Measurements from ENCODE around the gene MYO15A. TPM values are rescaled to one million over a fixed set of nuclear protein-coding genes. Genes with fewer than 3 reads are reported as not detected.

The MYO15A gene
- total and polyA plus RNA-seq, 2 experiments from 2014 or later: 1.0 to 2.2 TPM

- Histone ChIP-seq H3K27ac (ENCODE audit: low read depth) (no peak overlapping the region), H2AFZ (no peak overlapping the region), H3K36me3 (ENCODE audit: insufficient read depth) (no peaks in the 10 kb centered on the region), H3K9me2 (ENCODE audit: insufficient read depth) (no peaks in the 10 kb centered on the region), H3K79me2 (replicated peaks; ENCODE audit: insufficient read depth) (no peaks in the 10 kb centered on the region), H3F3A (replicated peaks; ENCODE audit: low read depth) (no peaks in the 10 kb centered on the region), H3K4me2 (no peak overlapping the region), H3K4me1 (ENCODE audit: insufficient read depth) (no peaks in the 10 kb centered on the region), H3K4me3 (no peak overlapping the region), H4K20me1 (replicated peaks; ENCODE audit: insufficient read depth) (no peaks in the 10 kb centered on the region), H3K27me3 (ENCODE audit: insufficient read depth) (no peaks in the 10 kb centered on the region)
- Mint-ChIP-seq H3K36me3 (ENCODE audit: low read depth) (no peaks in the 10 kb centered on the region), H3K9me3 (no peaks in the 10 kb centered on the region), H3K27ac (no peak overlapping the region), H3K4me1 (peaks cover 12% of the 10 kb centered on the region), H3K27me3 (ENCODE audit: insufficient read depth, low read depth, poor library complexity) (peaks cover 16% of the 10 kb centered on the region), H3K4me3 (no peak overlapping the region)
- TF ChIP-seq EZH2phosphoT487 (IDR thresholded peaks at IDR 0.05; ENCODE audit: unreplicated experiment) (no peak), EZH2 (IDR thresholded peaks at IDR 0.05; ENCODE audit: low read depth, unreplicated experiment) (no peak)
- TF ChIP-seq, protein P1, sequence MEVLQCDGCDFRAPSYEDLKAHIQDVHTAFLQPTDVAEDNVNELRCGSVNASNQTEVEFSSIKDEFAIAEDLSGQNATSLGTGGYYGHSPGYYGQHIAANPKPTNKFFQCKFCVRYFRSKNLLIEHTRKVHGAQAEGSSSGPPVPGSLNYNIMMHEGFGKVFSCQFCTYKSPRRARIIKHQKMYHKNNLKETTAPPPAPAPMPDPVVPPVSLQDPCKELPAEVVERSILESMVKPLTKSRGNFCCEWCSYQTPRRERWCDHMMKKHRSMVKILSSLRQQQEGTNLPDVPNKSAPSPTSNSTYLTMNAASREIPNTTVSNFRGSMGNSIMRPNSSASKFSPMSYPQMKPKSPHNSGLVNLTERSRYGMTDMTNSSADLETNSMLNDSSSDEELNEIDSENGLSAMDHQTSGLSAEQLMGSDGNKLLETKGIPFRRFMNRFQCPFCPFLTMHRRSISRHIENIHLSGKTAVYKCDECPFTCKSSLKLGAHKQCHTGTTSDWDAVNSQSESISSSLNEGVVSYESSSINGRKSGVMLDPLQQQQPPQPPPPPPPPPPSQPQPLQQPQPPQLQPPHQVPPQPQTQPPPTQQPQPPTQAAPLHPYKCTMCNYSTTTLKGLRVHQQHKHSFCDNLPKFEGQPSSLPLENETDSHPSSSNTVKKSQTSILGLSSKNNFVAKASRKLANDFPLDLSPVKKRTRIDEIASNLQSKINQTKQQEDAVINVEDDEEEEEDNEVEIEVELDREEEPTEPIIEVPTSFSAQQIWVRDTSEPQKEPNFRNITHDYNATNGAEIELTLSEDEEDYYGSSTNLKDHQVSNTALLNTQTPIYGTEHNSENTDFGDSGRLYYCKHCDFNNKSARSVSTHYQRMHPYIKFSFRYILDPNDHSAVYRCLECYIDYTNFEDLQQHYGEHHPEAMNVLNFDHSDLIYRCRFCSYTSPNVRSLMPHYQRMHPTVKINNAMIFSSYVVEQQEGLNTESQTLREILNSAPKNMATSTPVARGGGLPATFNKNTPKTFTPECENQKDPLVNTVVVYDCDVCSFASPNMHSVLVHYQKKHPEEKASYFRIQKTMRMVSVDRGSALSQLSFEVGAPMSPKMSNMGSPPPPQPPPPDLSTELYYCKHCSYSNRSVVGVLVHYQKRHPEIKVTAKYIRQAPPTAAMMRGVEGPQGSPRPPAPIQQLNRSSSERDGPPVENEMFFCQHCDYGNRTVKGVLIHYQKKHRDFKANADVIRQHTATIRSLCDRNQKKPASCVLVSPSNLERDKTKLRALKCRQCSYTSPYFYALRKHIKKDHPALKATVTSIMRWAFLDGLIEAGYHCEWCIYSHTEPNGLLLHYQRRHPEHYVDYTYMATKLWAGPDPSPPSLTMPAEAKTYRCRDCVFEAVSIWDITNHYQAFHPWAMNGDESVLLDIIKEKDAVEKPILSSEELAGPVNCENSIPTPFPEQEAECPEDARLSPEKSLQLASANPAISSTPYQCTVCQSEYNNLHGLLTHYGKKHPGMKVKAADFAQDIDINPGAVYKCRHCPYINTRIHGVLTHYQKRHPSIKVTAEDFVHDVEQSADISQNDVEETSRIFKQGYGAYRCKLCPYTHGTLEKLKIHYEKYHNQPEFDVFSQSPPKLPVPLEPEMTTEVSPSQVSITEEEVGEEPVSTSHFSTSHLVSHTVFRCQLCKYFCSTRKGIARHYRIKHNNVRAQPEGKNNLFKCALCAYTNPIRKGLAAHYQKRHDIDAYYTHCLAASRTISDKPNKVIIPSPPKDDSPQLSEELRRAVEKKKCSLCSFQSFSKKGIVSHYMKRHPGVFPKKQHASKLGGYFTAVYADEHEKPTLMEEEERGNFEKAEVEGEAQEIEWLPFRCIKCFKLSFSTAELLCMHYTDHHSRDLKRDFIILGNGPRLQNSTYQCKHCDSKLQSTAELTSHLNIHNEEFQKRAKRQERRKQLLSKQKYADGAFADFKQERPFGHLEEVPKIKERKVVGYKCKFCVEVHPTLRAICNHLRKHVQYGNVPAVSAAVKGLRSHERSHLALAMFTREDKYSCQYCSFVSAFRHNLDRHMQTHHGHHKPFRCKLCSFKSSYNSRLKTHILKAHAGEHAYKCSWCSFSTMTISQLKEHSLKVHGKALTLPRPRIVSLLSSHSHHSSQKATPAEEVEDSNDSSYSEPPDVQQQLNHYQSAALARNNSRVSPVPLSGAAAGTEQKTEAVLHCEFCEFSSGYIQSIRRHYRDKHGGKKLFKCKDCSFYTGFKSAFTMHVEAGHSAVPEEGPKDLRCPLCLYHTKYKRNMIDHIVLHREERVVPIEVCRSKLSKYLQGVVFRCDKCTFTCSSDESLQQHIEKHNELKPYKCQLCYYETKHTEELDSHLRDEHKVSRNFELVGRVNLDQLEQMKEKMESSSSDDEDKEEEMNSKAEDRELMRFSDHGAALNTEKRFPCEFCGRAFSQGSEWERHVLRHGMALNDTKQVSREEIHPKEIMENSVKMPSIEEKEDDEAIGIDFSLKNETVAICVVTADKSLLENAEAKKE (CRISPR knock-in tag; IDR thresholded peaks at IDR 0.05): no peak
- DNase-seq (ENCODE audit: low spot score) (no peak), ATAC-seq (no peak)
These were observed 35.7 kb downstream of the MYO15A start for GRCh38 chr17:18144261-18144660.

DNA sequence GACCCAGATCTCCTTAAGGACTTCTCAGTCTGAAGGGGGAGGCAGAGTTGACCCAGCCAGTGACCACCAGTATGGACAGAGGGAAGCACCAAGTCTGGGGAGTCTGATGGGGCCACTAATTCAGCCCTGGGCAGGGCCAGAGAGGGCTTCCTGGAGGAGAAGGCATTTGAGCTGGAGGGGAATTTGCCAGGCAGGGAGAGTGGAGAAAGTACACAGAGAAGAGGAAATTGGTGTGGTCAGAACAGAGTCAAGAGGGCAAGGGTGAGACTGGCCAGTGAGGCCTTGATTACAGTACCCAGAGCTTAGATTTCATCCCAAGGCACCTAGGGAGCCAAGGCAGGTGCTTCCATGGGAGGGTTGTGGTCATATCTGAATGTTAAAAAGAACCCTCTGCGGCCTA lies 36.3 kb downstream of the MYO15A start:
- H3K9me2 ChIP-seq (ENCODE audit: insufficient read depth): no peaks in the 10 kb centered on the region
- Mint-ChIP-seq H3K27me3 (ENCODE audit: insufficient read depth, low read depth, poor library complexity) (peaks cover 14% of the 10 kb centered on the region), H3K9me3 (no peaks in the 10 kb centered on the region), H3K27ac (no peak overlapping the region), H3K36me3 (ENCODE audit: low read depth) (no peaks in the 10 kb centered on the region), H3K4me1 (peaks cover 9% of the 10 kb centered on the region), H3K4me3 (no peak overlapping the region)
- no peak overlapping the region for H2AFZ ChIP-seq
- no peak overlapping the region for H3K4me2 ChIP-seq
- no peaks in the 10 kb centered on the region for H3F3A ChIP-seq (replicated peaks; ENCODE audit: low read depth)
- H4K20me1 ChIP-seq (replicated peaks; ENCODE audit: insufficient read depth): no peaks in the 10 kb centered on the region
- no peaks in the 10 kb centered on the region for H3K27me3 ChIP-seq (ENCODE audit: insufficient read depth)
- no peaks in the 10 kb centered on the region for H3K79me2 ChIP-seq (replicated peaks; ENCODE audit: insufficient read depth)
- no peak overlapping the region for H3K4me3 ChIP-seq
- H3K27ac ChIP-seq (ENCODE audit: low read depth): no peak overlapping the region
- ATAC-seq (no peak), DNase-seq (ENCODE audit: low spot score) (no peak)
- H3K4me1 ChIP-seq (ENCODE audit: insufficient read depth): no peaks in the 10 kb centered on the region
- H3K36me3 ChIP-seq (ENCODE audit: insufficient read depth): no peaks in the 10 kb centered on the region
- TF ChIP-seq ZNF331 (CRISPR knock-in tag; IDR thresholded peaks at IDR 0.05; ENCODE audit: low read depth) (no peak), STAT1 (IDR thresholded peaks at IDR 0.05; ENCODE audit: unreplicated experiment) (no peak)
- TF ChIP-seq, protein P2, sequence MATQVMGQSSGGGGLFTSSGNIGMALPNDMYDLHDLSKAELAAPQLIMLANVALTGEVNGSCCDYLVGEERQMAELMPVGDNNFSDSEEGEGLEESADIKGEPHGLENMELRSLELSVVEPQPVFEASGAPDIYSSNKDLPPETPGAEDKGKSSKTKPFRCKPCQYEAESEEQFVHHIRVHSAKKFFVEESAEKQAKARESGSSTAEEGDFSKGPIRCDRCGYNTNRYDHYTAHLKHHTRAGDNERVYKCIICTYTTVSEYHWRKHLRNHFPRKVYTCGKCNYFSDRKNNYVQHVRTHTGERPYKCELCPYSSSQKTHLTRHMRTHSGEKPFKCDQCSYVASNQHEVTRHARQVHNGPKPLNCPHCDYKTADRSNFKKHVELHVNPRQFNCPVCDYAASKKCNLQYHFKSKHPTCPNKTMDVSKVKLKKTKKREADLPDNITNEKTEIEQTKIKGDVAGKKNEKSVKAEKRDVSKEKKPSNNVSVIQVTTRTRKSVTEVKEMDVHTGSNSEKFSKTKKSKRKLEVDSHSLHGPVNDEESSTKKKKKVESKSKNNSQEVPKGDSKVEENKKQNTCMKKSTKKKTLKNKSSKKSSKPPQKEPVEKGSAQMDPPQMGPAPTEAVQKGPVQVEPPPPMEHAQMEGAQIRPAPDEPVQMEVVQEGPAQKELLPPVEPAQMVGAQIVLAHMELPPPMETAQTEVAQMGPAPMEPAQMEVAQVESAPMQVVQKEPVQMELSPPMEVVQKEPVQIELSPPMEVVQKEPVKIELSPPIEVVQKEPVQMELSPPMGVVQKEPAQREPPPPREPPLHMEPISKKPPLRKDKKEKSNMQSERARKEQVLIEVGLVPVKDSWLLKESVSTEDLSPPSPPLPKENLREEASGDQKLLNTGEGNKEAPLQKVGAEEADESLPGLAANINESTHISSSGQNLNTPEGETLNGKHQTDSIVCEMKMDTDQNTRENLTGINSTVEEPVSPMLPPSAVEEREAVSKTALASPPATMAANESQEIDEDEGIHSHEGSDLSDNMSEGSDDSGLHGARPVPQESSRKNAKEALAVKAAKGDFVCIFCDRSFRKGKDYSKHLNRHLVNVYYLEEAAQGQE (IDR thresholded peaks at IDR 0.05; ENCODE audit: unreplicated experiment): no peak

All from GM23338 (cell line).